Thoracic aorta (tissue), 2 donors: ENCODE results near the gene DCTN4. TPM values are rescaled to one million over a fixed set of nuclear protein-coding genes. Genes with fewer than 3 reads are reported as not detected.
"Not testable (repeated sequence)": the region's sequence is repeated elsewhere in the genome, so short reads cannot be mapped to it uniquely, and the experiment has no call there.

Source experiments
- ATAC-seq: fragments of 150-250 bp; one replicate; pipeline ENCODE4 v1.8.0; 2017; ENCODE audit warnings: low read depth; ENCODE audit not compliant: insufficient number of reproducible peaks, low FRiP score
- DNase-seq: peaks from one replicate; pipeline ENCODE4 v3.0.0-alpha.2; 2020; ENCODE audit warnings: low spot score
- H3K27ac ChIP-seq, 2 donors: fragments of 200-600 bp; sonication (generic); 1 replicate in 1 of 2; 2 replicates in 1 of 2; pipeline ENCODE4 v1.5.1; 2016; ENCODE audit warnings: mild to moderate bottlenecking in 2 of 2, moderate library complexity in 2 of 2
- H3K27me3 ChIP-seq: fragments of 200-600 bp; sonication (generic); replicated peaks from 2 replicates; pipeline ENCODE4 v1.6.0; 2016; ENCODE audit warnings: mild to moderate bottlenecking; ENCODE audit not compliant: insufficient read depth
- H3K36me3 ChIP-seq: fragments of 200-600 bp; sonication (generic); one replicate; pipeline ENCODE4 v1.5.1; 2016
- H3K4me1 ChIP-seq, 2 donors: fragments of 200-600 bp; sonication (generic); 1 replicate in 1 of 2; 2 replicates in 1 of 2; pipeline versions ENCODE4 v1.5.1 to v1.6.0; 2016; ENCODE audit warnings: low read depth in 2 of 2, mild to moderate bottlenecking in 1 of 2; ENCODE audit not compliant: control insufficient read depth in 1 of 2
- H3K4me3 ChIP-seq: fragments of 200-600 bp; sonication (generic); 2 replicates; pipeline ENCODE4 v1.5.1; 2016; ENCODE audit warnings: mild to moderate bottlenecking
- H3K9me3 ChIP-seq: fragments of 200-600 bp; sonication (generic); 2 replicates; pipeline ENCODE4 v1.5.1; 2016
- total RNA-seq, 2 donors: library from RNA; depleted of rRNA; stranded (reverse); fragments of >200 nt; gene quantifications; one replicate each; pipeline versions ENCODE4 v1.1.0 to v1.2.3, GENCODE V29; 2016
- TF ChIP-seq, protein P1 (sequence below): fragments of 200-600 bp; sonication (generic); IDR thresholded peaks from one replicate; pipeline ENCODE4 v1.5.1; 2019; ENCODE audit warnings: antibody characterized with exemption

Gene DCTN4
- 10 to 100 TPM; 37.9 to 49.0 TPM for total RNA-seq

DNA sequence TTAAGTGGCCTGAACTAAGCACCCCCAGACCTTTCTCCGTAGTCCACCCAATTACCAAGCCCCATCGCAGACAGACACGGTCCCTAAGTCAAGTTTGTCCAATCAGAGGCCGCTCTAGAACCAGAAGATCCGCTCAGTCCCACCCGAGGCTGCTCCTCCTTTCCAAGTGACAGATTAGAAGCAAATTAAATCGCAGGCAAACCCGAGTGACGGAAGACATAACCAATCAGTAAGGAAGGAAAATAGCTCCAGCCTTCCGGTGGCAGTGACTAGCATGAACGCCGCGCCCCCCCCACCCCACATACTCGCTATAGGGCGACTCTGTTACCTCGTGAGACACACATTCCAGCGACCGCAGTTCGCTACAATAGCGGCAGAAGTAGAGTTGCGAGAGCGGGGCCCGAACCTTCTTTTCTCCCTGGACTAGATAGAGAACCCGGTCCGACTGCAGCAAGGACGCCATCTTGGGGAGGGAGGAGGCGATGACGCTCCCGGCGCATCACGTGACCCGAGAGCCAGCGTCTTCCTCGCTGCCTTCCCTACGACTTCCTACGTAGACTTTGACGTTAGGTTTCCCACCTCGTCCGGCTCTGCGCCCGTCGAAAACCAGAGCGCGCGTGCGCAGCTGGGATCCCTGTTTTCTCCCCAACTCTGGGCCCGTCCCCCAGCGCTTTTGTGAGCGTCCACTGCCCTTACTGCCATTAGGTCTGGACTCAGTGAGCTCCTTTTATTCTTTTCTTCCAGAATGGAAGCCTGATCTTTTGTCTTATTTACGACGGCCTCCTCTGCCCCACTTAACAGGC lies at the start of gene DCTN4:
Gene DCTN4 (minus strand): TSS at position 487 of the 803 bp plus-strand sequence. CDS start 24 bp downstream, at position 463.
- no peaks in the 10 kb centered on the region for H3K9me3 ChIP-seq
- peak within 1 kb of the TSS; percentile 87 for H3K4me3 ChIP-seq
- H3K27ac ChIP-seq, result peak within 1 kb of the TSS; percentile 92
- DNase-seq (peak; percentile 90), ATAC-seq (peak; percentile 98)
- TF ChIP-seq, protein P1, sequence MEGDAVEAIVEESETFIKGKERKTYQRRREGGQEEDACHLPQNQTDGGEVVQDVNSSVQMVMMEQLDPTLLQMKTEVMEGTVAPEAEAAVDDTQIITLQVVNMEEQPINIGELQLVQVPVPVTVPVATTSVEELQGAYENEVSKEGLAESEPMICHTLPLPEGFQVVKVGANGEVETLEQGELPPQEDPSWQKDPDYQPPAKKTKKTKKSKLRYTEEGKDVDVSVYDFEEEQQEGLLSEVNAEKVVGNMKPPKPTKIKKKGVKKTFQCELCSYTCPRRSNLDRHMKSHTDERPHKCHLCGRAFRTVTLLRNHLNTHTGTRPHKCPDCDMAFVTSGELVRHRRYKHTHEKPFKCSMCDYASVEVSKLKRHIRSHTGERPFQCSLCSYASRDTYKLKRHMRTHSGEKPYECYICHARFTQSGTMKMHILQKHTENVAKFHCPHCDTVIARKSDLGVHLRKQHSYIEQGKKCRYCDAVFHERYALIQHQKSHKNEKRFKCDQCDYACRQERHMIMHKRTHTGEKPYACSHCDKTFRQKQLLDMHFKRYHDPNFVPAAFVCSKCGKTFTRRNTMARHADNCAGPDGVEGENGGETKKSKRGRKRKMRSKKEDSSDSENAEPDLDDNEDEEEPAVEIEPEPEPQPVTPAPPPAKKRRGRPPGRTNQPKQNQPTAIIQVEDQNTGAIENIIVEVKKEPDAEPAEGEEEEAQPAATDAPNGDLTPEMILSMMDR, result no peak
- no peaks in the 10 kb centered on the region for H3K27me3 ChIP-seq
- H3K36me3 ChIP-seq, result peaks cover 11% of the 10 kb centered on the region
- H3K4me1 ChIP-seq, result peaks cover 12 to 19% of the 10 kb centered on the region in 2 donors

DNA sequence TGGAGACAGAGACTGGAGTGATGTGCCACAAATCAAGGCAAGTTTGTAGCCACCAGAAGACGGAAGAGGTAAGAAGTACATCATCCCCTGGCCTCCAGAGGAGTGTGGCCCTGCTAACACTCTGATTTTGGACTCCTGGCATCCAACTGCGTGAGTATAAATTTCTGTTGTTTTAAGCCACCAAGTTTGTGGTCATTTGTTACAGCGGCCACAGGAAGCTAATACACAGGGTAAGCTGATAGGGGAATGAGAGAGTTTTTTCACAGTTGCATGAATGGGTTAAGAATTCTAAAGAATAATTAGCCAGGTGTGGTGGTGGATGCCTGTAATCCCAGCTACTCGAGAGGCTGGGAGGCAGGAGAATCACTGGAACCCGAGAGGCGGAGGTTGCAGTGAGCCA lies 45.6 kb upstream of the DCTN4 start:
- no peak overlapping the region for H3K4me3 ChIP-seq
- no peaks in the 10 kb centered on the region for H3K27me3 ChIP-seq
- H3K9me3 ChIP-seq, result no peaks in the 10 kb centered on the region
- no peaks in the 10 kb centered on the region for H3K36me3 ChIP-seq
- H3K27ac ChIP-seq, result no peak overlapping the region
- TF ChIP-seq, protein P1, result no peak
- DNase-seq (no peak), ATAC-seq (no peak)
- peaks cover 0 to 8% of the 10 kb centered on the region in 2 donors for H3K4me1 ChIP-seq

DNA sequence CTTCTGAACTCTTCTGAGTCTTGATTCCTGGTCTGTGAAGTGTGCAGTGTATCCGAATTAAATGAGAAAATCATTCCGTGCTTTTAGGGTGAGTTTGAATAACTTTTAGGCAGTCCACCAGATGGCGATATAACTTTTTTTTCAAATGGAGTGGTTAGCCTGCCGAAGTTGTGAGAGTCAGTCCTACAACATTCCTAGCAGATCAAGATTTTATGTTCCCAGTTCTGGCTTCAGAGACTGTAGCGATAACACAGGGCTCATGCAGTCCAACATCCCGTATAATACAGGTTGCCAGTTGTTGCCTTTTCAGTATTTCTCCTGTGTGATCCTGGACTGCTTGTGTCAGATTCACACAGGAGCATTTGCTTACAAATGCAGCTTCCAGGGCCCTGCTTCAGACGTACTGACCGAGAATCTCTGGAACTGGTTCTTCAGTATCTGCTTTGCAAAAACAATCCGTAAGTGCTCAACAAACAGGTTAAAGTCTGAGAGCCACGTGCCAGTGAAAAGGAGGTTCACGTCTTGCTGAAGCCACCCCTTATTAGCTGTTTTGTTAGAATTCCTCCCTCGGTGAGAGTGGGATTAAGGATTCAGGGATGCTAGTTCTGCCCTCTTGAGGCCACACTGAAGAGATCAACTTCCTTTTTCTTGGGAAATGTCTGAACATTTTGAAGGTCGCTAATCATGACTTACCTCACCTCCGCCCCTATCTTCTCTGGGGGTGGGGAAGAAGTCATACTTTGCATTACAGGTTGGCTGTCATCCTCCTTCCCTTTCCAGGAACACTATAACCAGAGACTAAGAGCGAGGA lies 42.5 kb upstream of the DCTN4 start:
- TF ChIP-seq, protein P1, result peak; percentile 35

DNA sequence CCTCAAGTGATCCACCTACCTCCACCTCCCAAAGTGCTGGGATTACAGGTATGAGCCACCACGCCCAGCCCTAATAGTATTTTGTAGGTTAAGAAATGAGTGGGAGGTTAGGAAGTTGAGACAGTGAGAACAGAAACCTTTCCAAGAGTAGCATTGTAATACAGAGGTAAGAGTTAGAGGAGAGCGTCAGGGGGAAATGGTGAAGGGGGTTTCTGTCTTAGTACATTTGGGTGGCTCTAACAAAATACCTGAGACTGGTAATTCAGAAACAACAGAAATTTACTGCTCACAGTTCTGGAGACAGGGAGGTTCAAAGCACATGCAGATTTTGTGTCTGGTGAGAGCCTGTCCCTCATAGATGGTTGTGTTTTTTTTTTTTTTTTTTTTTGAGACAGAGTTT lies 38.6 kb upstream of the DCTN4 start:
- Histone ChIP-seq H3K4me3 (no peak overlapping the region), H3K36me3 (peaks cover 16% of the 10 kb centered on the region), H3K4me1 (peaks cover 0 to 20% of the 10 kb centered on the region in 2 donors), H3K9me3 (no peaks in the 10 kb centered on the region), H3K27ac (no peak overlapping the region), H3K27me3 (no peaks in the 10 kb centered on the region)
- ATAC-seq (no peak), DNase-seq (no peak)
- TF ChIP-seq, protein P1, result no peak

More for the DNA sequence above, 42.5 kb upstream of the DCTN4 start:
- Histone ChIP-seq H3K36me3 (peaks cover 6% of the 10 kb centered on the region), H3K27me3 (no peaks in the 10 kb centered on the region), H3K9me3 (no peaks in the 10 kb centered on the region), H3K4me1 (peaks cover 0 to 8% of the 10 kb centered on the region in 2 donors), H3K4me3 (peak overlapping the region; percentile 69), H3K27ac (peak overlapping the region; percentile 62 to 71)
- ATAC-seq (peak; percentile 72), DNase-seq (no peak)

DNA sequence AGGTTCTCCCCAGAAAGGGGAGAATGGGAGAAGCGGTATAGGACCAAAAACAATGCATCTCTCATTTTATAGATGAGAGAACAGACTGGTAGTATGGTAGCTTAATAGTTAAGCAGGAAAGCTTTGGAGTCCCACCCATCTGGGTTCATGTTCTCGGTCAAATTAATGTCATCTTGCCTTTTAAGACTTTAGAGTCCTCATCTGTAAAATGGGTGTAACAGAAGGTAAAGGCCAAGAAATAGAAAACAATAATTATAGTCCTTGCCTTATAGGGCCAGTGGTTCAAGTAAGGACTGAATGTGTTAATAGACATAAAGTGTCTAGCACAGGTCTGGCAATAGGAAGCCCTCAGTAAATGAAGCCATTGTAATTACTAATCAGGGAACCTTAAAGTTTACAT lies 36.1 kb upstream of the DCTN4 start:
- ATAC-seq, result no peak
- no peaks in the 10 kb centered on the region for H3K27me3 ChIP-seq
- TF ChIP-seq, protein P1, result no peak
- peaks cover 16 to 37% of the 10 kb centered on the region in 2 donors for H3K4me1 ChIP-seq
- H3K27ac ChIP-seq, result no peak overlapping the region
- no peak overlapping the region for H3K4me3 ChIP-seq
- H3K9me3 ChIP-seq, result no peaks in the 10 kb centered on the region
- no peak for DNase-seq
- H3K36me3 ChIP-seq, result peaks cover 16% of the 10 kb centered on the region

DNA sequence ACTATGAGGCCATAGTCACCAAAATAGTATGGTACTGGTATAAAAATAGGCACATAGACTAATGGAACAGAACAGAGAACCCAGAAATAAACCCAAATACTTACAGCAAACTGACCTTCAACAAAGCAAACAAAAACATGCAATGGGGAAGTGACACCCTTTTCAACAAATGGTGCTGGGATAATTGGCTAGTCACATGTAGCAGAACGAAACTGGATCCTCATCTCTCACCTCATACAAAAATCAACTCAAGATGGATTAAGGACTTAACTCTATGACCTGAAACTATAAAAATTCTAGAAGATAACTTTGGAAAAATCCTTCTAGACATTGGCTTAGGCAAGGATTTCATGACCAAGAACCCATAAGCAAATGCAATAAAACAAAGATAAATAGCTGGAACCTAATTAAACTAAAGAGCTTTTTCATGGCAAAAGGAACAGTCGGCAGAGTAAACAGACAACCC lies 34.6 kb upstream of the DCTN4 start:
- Histone ChIP-seq H3K4me1 (peaks cover 27 to 52% of the 10 kb centered on the region in 2 donors), H3K36me3 (peaks cover 16% of the 10 kb centered on the region)
- not testable (repeated sequence) for H3K27me3 ChIP-seq, DNase-seq, H3K27ac ChIP-seq, H3K4me3 ChIP-seq, ATAC-seq, H3K9me3 ChIP-seq
